SK-N-MC (cell line): ENCODE measurements around the gene PSMB2.

ENCODE experiments used
- EZH2 ChIP-seq: fragments of 200-600 bp; sonication (generic); IDR thresholded peaks from one replicate; pipeline ENCODE4 v1.6.1; 2017; ENCODE audit warnings: antibody characterized with exemption
- FOXP2 ChIP-seq: optimal IDR thresholded peaks from 2 replicates; pipeline ENCODE3; 2011; ENCODE audit warnings: mild to moderate bottlenecking, moderate library complexity; ENCODE audit not compliant: insufficient read depth; ENCODE audit errors: extremely low read length, control extremely low read depth
- POLR2AphosphoS5 ChIP-seq: IDR thresholded peaks from 2 replicates; pipeline ENCODE4 v1.6.1; 2012; ENCODE audit warnings: mild to moderate bottlenecking, low read depth, low read length, borderline replicate concordance

GRCh38 chr1:35568975-35569395 is 72.3 kb downstream of the PSMB2 start:
- no peak for TF ChIP-seq EZH2
- no peak for TF ChIP-seq POLR2AphosphoS5
- TF ChIP-seq FOXP2 = no peak
